Aorta (tissue), 5 donors: Measurements from ENCODE around the gene TMEM229A. TPM values are rescaled to one million over a fixed set of nuclear protein-coding genes. Genes with fewer than 3 reads are reported as not detected.

Experiments
- ATAC-seq: fragments of 200-7000 bp; cut with Tn5 transposase; one replicate; pipeline ENCODE4 v1.9.1; 2022; ENCODE audit warnings: moderate library complexity; ENCODE audit not compliant: low FRiP score
- DNase-seq, 2 donors: peaks; one replicate each; pipeline ENCODE4 v3.0.0-alpha.2; 2020
- H3K27ac ChIP-seq, 2 donors: one replicate each; pipeline ENCODE4 v1.5.1; 2013; ENCODE audit warnings: low read length in 2 of 2, mild to moderate bottlenecking in 2 of 2, moderate library complexity in 2 of 2, control low read depth in 1 of 2, inconsistent platforms in 1 of 2, low read depth in 1 of 2
- H3K27me3 ChIP-seq, 2 donors: one replicate each; pipeline ENCODE4 v1.6.1; 2013; ENCODE audit warnings: control low read depth in 1 of 2, low read length in 1 of 2, mild to moderate bottlenecking in 1 of 2, moderate library complexity in 1 of 2; ENCODE audit not compliant: insufficient read depth in 2 of 2, control insufficient read depth in 1 of 2
- H3K36me3 ChIP-seq, 2 donors: one replicate each; pipeline ENCODE4 v1.6.1; 2013; ENCODE audit warnings: control low read depth in 1 of 2, low read length in 1 of 2, mild to moderate bottlenecking in 1 of 2; ENCODE audit not compliant: insufficient read depth in 2 of 2, control insufficient read depth in 1 of 2
- H3K4me1 ChIP-seq, 2 donors: one replicate each; pipeline ENCODE4 v1.6.1; 2013; ENCODE audit warnings: low read length in 2 of 2, control low read depth in 1 of 2, mild to moderate bottlenecking in 1 of 2, moderate library complexity in 1 of 2; ENCODE audit not compliant: insufficient read depth in 2 of 2, control insufficient read depth in 1 of 2
- H3K4me3 ChIP-seq, 2 donors: one replicate each; pipeline ENCODE4 v1.5.1; 2013; ENCODE audit warnings: low read length in 2 of 2, control low read depth in 1 of 2, mild to moderate bottlenecking in 1 of 2
- H3K9me3 ChIP-seq: one replicate; pipeline ENCODE4 v1.6.1; 2013; ENCODE audit warnings: mild to moderate bottlenecking, low read length; ENCODE audit not compliant: control insufficient read depth
- WGBS, 2 donors: extraction: QIAGEN DNeasy Blood & Tissue Kit; methylation state at CpG; one replicate each; pipeline ENCODE4 v1.1.7; 2013; 5-methylcytosine and 5-hydroxymethylcytosine counted together
- intact Hi-C, 2 donors: fragments of 100-400 bp; cut with DNase I; formaldehyde crosslinking; loops; one replicate each; pipeline versions ENCODE4 v1.14.2 to v1.15.0; 2022
- polyA plus RNA-seq, 2 donors: library from polyadenylated mRNA; stranded (reverse); fragments of 200-250 nt; gene quantifications; one replicate each; pipeline ENCODE4 v1.2.3, GENCODE V29; 2013
- total RNA-seq, 2 donors: library from RNA; stranded (reverse); fragmentation: NEBNext Ultra II Directional; extraction: Animal tissue kit (Norgen Biotek cat#: 25700); gene quantifications; one replicate each; pipeline ENCODE4 v1.2.1, GENCODE V29; 2021
- donor health status: healthy with polysubstance abuse.
- donor health status: Bipolar disorder and iron deficiency.
- donor health status: DM: no; HTN: no; CAD: no.
- donor health status: DM: no; HTN: no; CAD: no.
- donor health status: DM: yes; HTN: yes; CAD: no.

TMEM229A gene
- total and polyA plus RNA-seq, 4 donors, result 0.63 TPM; not detected in 3

DNA sequence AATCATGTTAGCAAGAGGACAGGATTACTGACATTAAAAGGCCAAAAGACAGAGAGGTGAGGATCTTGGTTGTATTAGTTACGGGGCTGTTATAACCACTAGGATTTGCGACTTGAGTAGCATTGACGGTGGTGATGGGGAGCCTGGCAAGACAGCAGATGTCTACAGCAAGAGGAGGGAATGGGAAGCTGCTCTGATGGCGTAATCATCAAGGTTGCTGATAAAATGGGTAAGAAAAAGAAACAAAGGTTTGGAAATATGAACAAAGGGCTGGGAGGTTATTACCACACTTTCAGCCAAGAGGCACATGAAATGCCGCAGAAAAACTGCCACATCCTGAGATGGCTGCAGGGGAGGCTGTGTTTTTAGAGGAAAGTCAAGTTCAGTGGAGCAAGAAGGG is 33.9 kb downstream of the TMEM229A start:
- H3K27me3 ChIP-seq, result no peaks in the 10 kb centered on the region
- H3K27ac ChIP-seq, result no peak overlapping the region
- peaks cover 5% of the 10 kb centered on the region for H3K9me3 ChIP-seq
- ATAC-seq (no peak), DNase-seq (no peak)
- 80 to 88% methylated on average over 5 of the region's 5 CpGs for WGBS, 2 donors
- intact Hi-C loops, result no loop called here
- no peaks in the 10 kb centered on the region for H3K4me1 ChIP-seq
- no peaks in the 10 kb centered on the region for H3K36me3 ChIP-seq
- no peak overlapping the region for H3K4me3 ChIP-seq

- DNase-seq, result no peak
- intact Hi-C loops, result no loop called here
- no peaks in the 10 kb centered on the region for H3K4me1 ChIP-seq
- H3K4me3 ChIP-seq, result no peak overlapping the region
- H3K36me3 ChIP-seq, result no peaks in the 10 kb centered on the region
- H3K27ac ChIP-seq, result no peak overlapping the region
- H3K27me3 ChIP-seq, result no peaks in the 10 kb centered on the region
- H3K9me3 ChIP-seq, result peaks cover 5% of the 10 kb centered on the region
- 95% methylated on average over 6 of the region's 6 CpGs for WGBS, 2 donors
- ATAC-seq, result no peak
Observed at GRCh38 chr7:123996327-123996625, 36.6 kb downstream of the TMEM229A start.

DNA sequence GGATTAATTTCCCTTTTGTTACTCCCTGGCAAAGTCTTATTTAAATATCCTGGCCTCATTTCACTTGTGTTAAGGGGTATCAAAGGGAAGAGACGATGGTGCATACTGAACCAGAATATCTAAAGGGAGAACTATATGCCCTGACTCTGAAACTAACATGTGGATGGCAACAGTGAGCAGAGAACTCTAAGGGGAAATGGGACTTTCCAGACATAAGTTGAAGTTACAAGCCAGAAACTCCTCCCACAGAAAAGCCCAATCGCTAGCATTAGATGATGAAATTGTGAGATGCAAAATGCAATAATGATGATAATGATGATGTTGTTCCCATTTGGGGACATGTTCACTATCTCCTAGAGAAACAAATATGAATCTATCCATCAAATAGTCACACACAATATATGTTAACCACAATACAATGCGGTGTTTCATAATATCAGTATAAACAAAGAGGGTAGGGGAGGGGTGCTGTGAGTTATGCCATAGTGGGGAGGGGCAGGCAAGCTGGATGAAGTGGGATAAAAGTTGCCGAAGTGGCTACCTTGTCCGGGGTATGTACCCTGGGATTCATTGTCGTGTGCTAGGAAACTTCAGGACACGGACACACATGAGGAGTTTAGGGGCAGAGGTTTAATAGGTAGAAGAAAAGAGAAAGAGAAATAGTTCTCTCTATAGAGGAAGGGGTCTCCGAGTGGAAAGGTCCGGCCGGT is 37.1 kb downstream of the TMEM229A start:
- ATAC-seq (no peak), DNase-seq (no peak)
- no peaks in the 10 kb centered on the region for H3K4me1 ChIP-seq
- no peaks in the 10 kb centered on the region for H3K27me3 ChIP-seq
- peaks cover 5% of the 10 kb centered on the region for H3K9me3 ChIP-seq
- H3K4me3 ChIP-seq, result no peak overlapping the region
- intact Hi-C loops, result no loop called here
- H3K27ac ChIP-seq, result no peak overlapping the region
- H3K36me3 ChIP-seq, result no peaks in the 10 kb centered on the region
- 89 to 94% methylated on average over 10 of the region's 10 CpGs for WGBS, 2 donors

DNA sequence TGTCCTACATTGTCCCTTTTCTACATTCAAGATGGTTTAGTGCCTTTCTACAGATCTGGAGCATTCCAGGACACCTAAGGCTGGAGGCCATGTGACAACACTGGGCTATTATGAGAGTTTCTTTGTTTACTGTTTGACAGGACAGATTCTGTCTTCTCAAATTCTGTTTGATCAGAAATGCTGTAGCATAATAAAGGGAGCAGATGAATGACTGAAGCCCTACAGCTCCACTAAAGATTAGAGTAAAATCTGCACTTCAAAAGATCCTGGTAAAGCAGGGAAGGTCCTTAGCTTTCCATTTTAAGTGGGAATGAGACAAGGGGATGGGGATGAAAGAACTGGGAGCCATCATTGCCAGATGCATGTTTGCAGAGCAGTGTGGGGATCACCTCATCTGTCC is 38.4 kb downstream of the TMEM229A start:
- peaks cover 5% of the 10 kb centered on the region for H3K9me3 ChIP-seq
- no peaks in the 10 kb centered on the region for H3K36me3 ChIP-seq
- intact Hi-C loops, result no loop called here
- no peak overlapping the region for H3K4me3 ChIP-seq
- no peaks in the 10 kb centered on the region for H3K27me3 ChIP-seq
- no peak overlapping the region for H3K27ac ChIP-seq
- no peaks in the 10 kb centered on the region for H3K4me1 ChIP-seq
- ATAC-seq (no peak), DNase-seq (no peak)

DNA sequence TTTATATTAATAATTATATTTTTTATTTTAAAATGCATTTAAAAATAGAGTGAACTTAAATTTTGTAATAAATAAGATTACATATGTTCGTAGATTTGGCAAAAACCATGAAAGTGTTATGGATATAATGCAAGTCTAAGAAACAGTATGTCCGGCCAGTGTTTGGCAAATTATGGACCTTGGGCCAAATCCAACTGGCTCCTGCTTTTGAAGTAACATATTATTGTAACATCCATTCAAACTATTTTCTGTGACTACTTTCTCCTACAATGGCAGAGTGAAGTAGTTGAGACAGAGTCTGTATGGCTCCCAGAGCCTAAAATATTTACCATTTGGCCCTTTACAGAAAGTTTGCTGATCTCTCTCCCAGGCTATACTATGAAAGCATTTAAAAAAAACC is 38.9 kb downstream of the TMEM229A start:
- DNase-seq (no peak), ATAC-seq (no peak)
- peaks cover 5% of the 10 kb centered on the region for H3K9me3 ChIP-seq
- no peaks in the 10 kb centered on the region for H3K36me3 ChIP-seq
- no peak overlapping the region for H3K4me3 ChIP-seq
- H3K27me3 ChIP-seq, result no peaks in the 10 kb centered on the region
- H3K27ac ChIP-seq, result no peak overlapping the region
- H3K4me1 ChIP-seq, result no peaks in the 10 kb centered on the region
- intact Hi-C loops, result no loop called here
- WGBS, 2 donors, result 52 to 64% methylated on average over 2 of the region's 2 CpGs

DNA sequence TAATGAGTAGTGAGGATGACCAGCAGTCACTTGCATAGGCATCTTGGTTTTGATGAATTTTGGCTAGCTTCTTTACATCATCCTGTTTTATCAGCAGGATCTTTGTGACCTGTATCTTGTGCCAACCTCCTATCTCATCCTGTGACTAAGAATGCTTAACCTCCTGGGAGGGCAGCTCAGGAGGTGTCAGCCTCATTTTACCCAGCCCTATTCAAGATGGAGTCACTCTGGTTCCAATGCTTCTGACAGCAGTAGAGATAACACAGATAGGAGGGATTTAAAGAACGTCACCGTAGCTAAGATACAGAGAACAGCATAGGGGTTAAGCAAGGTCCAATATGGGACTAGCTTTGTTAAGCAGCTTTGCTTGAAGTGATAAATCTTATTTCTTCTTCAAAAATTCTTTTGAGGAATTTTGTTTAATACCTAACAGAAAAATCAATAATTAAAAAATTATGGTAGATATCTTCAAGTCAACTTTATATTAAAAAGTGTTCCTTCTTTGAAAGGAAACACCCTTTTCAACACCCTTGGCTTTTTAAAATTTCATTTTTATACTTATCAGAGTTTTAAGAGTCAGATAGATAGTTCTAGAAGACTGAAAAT is 39.9 kb downstream of the TMEM229A start:
- no peak overlapping the region for H3K27ac ChIP-seq

GRCh38 chr7:123987445-123987844 is 45.4 kb downstream of the TMEM229A start:
- intact Hi-C loops, result no loop called here
- no peak for ATAC-seq
- WGBS, 2 donors, result 7 to 8% methylated on average over 2 of the region's 2 CpGs
- no peak overlapping the region for H3K4me3 ChIP-seq
- H3K27me3 ChIP-seq, result no peaks in the 10 kb centered on the region
- no peak for DNase-seq
- no peaks in the 10 kb centered on the region for H3K36me3 ChIP-seq
- no peaks in the 10 kb centered on the region for H3K9me3 ChIP-seq
- no peak overlapping the region for H3K27ac ChIP-seq
- no peaks in the 10 kb centered on the region for H3K4me1 ChIP-seq

More for the DNA sequence above, 39.9 kb downstream of the TMEM229A start:
- Histone ChIP-seq H3K27me3 (no peaks in the 10 kb centered on the region), H3K4me3 (no peak overlapping the region), H3K4me1 (no peaks in the 10 kb centered on the region), H3K36me3 (no peaks in the 10 kb centered on the region), H3K9me3 (peaks cover 5% of the 10 kb centered on the region)
- ATAC-seq (no peak), DNase-seq (no peak)
- WGBS, 2 donors, result 66 to 84% methylated on average over 2 of the region's 2 CpGs
- intact Hi-C loops, result no loop called here

Other genes with a start within 250 kb of the TMEM229A start
- not detected for gene HYAL4, start 187.9 kb downstream of the TMEM229A start, total RNA-seq
- not detected for gene HYAL4, start 187.9 kb downstream of the TMEM229A start, polyA plus RNA-seq
- not detected for gene SPAM1, start 107.8 kb downstream of the TMEM229A start, total RNA-seq
- not detected for gene SPAM1, start 107.8 kb downstream of the TMEM229A start, polyA plus RNA-seq